IMR-90 (cell line): ENCODE data around the gene RIMBP2.

Source experiments
- BHLHE40 ChIP-seq: fragments of 150-350 bp; IDR thresholded peaks from 2 replicates; pipeline ENCODE4 v1.6.1; 2016; ENCODE audit warnings: mild to moderate bottlenecking, low read depth, low read length
- CEBPB ChIP-seq: IDR thresholded peaks from 2 replicates; pipeline ENCODE4 v1.6.1; 2012; ENCODE audit warnings: low read depth, low read length, improper control_type of control experiment
- MAZ ChIP-seq: IDR thresholded peaks from 2 replicates; pipeline ENCODE4 v1.6.1; 2012; ENCODE audit warnings: low read depth, mild to moderate bottlenecking, low read length, improper control_type of control experiment, moderate library complexity, borderline replicate concordance
- MXI1 ChIP-seq: IDR thresholded peaks from 2 replicates; pipeline ENCODE4 v1.6.1; 2012; ENCODE audit warnings: low read depth, mild to moderate bottlenecking, low read length, moderate library complexity, borderline replicate concordance
- NFE2L2 ChIP-seq: fragments of 150-350 bp; IDR thresholded peaks from 2 replicates; pipeline ENCODE4 v1.6.1; 2016; ENCODE audit warnings: low read depth, mild to moderate bottlenecking, low read length
- POLR2A ChIP-seq: IDR thresholded peaks from 2 replicates; pipeline ENCODE4 v1.6.1; 2012; ENCODE audit warnings: mild to moderate bottlenecking, low read depth, low read length
- RAD21 ChIP-seq: IDR thresholded peaks from 2 replicates; pipeline ENCODE4 v1.6.1; 2012; ENCODE audit warnings: low read length, improper control_type of control experiment
- RCOR1 ChIP-seq: IDR thresholded peaks from 2 replicates; pipeline ENCODE4 v1.6.1; 2012; ENCODE audit warnings: mild to moderate bottlenecking, low read length, improper control_type of control experiment; ENCODE audit not compliant: insufficient replicate concordance
- RFX5 ChIP-seq: IDR thresholded peaks from 2 replicates; pipeline ENCODE4 v1.8.0; 2012; ENCODE audit warnings: low read depth, mild to moderate bottlenecking, low read length, moderate library complexity
- SMC3 ChIP-seq: fragments of 150-350 bp; IDR thresholded peaks from 2 replicates; pipeline ENCODE4 v1.6.1; 2016; ENCODE audit warnings: low read depth, mild to moderate bottlenecking, antibody characterized with exemption, low read length, moderate library complexity
- TF ChIP-seq, protein P1 (sequence below): conservative IDR thresholded peaks from 2 replicates; pipeline ENCODE4 v1.5.1; 2012; ENCODE audit warnings: mild to moderate bottlenecking, low read depth, low read length, improper control_type of control experiment
- TF ChIP-seq, protein P2 (sequence below): fragments of 150-350 bp; IDR thresholded peaks from 2 replicates; pipeline ENCODE4 v1.6.1; 2017; ENCODE audit warnings: mild to moderate bottlenecking, antibody characterized with exemption, low read length, low read depth

DNA sequence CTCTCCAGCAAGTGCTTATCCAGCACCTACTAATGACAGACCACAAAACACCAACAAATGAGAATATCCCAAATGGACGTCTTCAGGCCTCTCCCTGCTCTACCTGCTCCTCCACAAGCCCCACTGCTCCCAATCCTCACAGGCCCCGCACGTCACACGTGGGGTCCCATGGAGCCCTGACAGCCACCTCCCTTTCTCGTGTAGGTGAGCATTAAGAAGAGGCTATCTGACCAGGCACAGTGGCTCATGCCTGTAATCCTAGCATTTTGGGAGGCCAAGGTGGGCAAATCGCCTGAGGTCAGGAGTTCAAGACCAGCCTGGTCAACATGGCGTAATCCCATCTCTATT is 5.4 kb downstream of the RIMBP2 start:
- TF ChIP-seq CEBPB (no peak), SMC3 (no peak), RAD21 (no peak), RFX5 (no peak), BHLHE40 (no peak), MXI1 (no peak), NFE2L2 (no peak), RCOR1 (no peak), POLR2A (no peak), MAZ (no peak)
- TF ChIP-seq, protein P1, sequence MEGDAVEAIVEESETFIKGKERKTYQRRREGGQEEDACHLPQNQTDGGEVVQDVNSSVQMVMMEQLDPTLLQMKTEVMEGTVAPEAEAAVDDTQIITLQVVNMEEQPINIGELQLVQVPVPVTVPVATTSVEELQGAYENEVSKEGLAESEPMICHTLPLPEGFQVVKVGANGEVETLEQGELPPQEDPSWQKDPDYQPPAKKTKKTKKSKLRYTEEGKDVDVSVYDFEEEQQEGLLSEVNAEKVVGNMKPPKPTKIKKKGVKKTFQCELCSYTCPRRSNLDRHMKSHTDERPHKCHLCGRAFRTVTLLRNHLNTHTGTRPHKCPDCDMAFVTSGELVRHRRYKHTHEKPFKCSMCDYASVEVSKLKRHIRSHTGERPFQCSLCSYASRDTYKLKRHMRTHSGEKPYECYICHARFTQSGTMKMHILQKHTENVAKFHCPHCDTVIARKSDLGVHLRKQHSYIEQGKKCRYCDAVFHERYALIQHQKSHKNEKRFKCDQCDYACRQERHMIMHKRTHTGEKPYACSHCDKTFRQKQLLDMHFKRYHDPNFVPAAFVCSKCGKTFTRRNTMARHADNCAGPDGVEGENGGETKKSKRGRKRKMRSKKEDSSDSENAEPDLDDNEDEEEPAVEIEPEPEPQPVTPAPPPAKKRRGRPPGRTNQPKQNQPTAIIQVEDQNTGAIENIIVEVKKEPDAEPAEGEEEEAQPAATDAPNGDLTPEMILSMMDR = no peak
- TF ChIP-seq, protein P2, sequence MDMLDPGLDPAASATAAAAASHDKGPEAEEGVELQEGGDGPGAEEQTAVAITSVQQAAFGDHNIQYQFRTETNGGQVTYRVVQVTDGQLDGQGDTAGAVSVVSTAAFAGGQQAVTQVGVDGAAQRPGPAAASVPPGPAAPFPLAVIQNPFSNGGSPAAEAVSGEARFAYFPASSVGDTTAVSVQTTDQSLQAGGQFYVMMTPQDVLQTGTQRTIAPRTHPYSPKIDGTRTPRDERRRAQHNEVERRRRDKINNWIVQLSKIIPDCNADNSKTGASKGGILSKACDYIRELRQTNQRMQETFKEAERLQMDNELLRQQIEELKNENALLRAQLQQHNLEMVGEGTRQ = no peak
